Amygdala (tissue), 56 donors: ENCODE data around the gene SMPD3.
"Not testable (repeated sequence)": the region's sequence is repeated elsewhere in the genome, so short reads cannot be mapped to it uniquely, and the experiment has no call there.

Experiments used
- DNase-seq, 56 donors: peaks; one replicate each; lab custom pipeline; 2025; lab: John Stamatoyannopoulos, UW

SMPD3 gene

DNA sequence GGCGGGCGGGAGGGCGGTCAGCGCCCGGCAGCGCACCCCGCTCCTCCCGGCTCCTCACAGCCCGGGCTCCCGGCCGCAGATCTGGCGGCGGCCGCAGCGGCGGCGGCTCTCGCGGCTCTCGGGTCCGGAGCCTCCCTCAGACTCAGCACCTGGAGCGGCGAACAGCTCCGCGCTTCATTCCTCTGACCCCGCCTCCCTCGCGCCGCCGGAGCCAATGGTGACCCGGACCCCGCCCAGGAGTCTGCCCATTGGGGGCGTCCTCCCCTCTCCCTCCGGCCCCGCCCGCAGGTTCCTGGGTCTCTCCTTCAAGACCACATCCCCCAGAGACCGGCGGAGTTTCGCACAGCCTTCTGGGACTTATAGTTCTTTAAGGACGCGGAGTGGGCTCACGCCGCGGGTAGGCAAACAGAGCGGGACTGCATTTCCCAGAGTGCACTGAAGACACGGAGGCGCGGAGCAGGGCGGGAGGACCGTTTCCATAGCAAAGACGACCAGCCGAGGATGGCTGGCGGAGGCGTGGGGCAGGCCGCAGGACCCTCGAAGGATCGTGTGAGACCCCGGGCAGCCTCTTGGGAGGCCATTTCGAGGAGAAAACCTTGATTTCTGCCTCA lies at the start of gene SMPD3:
Gene SMPD3, minus strand, starts transcription at position 149 of the 611 bp plus-strand sequence. CDS start 76,327 bp downstream, outside the sequence.
- peak; percentile 78 to 100 (median 99) for DNase-seq

GRCh38 chr16:68496689-68497088 lies 48.4 kb upstream of the SMPD3 start:
- peak in 1 of 56 donors; percentile 20 for DNase-seq

DNA sequence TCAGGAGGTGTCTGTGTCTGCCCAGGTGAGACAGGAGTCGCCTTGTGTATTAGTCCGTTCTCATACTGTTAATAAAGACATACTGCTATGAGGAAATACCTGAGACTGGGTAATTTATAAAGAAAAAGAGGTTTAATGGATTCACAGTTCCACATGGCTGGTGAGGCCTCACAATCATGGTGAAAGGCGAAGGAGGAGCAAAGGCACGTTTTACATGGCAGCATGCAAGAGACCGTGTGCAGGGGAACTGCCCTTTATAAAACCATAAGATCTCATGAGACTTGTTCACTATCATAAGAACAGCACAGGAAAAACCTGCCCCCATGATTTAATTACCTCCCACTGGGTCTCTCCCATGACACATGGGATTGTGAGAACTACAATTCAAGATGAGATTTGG lies 46.0 kb upstream of the SMPD3 start:
- DNase-seq = not testable (repeated sequence)

GRCh38 chr16:68493412-68494070 lies 45.2 kb upstream of the SMPD3 start:
- no peak for DNase-seq

GRCh38 chr16:68492543-68493411 lies 44.5 kb upstream of the SMPD3 start:
- DNase-seq = no peak

GRCh38 chr16:68492151-68492542 lies 43.8 kb upstream of the SMPD3 start:
- DNase-seq = no peak

- no peak for DNase-seq
Measured at GRCh38 chr16:68491576-68491950, 43.3 kb upstream of the SMPD3 start.

DNA sequence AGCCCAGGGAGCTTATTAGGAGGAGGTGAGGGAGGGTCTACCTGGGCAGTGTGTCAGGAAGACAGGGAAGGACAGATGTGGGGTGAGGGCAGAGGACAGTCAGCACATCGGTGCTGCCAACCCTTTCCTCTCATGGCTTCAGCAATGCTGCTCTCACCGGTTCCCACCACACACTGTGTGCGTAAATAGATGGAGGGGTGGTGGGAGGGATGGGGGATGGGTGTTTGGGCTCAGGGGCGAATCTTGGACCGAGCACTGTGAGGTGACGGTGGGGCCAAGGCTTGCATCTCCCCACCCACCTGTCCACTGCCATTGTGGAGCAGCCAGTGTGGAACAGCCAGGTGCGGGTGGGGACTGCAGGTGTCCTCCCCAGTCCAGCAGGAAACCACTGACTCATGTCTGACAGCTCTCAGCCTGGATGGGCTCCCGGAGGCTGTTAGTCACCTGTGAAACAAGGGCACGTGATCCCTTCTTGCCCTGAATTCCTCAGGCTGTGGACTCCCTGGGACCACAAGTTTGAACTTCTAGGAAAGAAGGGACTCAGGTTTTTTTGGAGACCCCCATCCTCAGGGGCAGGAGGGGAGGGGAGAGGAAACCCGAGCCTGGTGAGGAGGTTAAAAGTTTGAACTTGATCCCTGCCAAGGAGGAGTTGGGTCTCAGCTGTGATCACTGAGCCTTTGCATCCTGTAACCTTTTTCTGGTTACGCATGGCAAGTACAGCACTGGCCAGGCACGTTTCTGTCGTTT lies 42.7 kb upstream of the SMPD3 start:
- DNase-seq = no peak

DNA sequence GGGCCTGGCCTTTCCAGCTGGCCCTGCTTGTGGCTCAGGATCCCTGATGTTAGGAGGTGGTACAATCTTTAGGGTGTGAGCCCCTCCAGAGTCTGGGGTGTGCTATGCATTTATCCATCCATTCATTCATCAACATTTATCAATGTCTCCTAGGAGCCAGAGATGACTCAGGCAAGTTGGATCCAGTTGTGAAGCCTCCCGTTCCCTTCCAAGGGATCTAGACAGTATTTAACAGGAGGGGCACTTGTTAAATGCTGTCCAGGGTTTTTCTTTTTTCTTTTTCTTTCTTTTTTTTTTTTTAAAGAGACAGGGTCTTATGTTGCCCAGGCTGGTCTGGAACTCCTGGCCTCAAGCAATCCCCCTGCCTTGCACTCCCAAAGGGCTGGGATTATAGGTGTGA lies 42.0 kb upstream of the SMPD3 start:
- no peak for DNase-seq

GRCh38 chr16:68488554-68488953 lies 40.2 kb upstream of the SMPD3 start:
- peak in 3 of 56 donors; percentile 6 to 22 (median 15) for DNase-seq

- DNase-seq = no peak
Measured at GRCh38 chr16:68487669-68488068, 39.4 kb upstream of the SMPD3 start.

DNA sequence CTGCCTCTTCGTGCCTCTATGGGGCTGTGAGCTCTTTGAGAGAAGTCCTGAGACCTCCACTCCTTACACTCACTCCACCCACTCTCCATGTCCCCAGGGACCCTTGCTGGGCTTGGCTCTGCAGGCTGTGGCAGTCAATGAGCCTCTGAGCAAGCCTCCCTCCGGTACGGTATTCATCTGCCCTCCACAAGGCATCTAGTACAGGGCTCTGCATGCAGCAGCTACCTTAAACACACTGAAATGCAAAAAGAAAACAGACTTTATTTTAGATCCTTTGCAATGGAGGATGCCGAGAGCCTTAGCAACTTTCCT lies 38.9 kb upstream of the SMPD3 start:
- no peak for DNase-seq

DNA sequence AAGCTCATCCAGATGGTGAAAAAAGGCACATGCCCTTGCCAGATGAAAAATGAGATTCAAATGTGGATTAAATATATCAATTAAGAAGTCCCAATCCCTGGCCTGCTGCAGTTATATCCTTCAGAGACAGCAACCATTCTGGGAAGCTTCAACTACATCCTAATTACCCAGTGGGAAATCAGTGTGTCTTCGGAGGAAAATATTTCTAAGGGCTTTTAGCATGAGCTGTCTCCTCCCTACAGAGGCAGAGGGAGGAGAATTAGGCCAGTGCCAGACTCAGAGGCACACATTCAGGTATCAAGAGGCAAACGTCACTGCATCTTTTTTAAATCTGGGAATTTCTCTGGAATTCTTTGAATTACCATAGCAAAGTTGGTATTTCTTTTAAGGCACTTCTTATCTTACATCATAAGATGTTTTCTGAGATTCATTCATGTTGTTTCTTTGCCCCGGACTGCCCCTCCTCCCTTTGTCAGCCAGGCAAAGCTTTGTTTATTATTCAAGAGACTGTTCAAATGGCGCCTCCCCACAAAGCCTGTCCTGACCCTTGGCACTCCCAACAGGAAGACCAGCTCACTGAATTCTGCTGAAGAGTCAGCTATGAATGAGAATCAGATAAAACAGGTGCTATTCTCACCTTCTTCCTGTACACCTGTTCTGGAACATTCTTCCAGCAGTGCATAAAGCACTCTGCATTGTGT lies 38.3 kb upstream of the SMPD3 start:
- DNase-seq = no peak

DNA sequence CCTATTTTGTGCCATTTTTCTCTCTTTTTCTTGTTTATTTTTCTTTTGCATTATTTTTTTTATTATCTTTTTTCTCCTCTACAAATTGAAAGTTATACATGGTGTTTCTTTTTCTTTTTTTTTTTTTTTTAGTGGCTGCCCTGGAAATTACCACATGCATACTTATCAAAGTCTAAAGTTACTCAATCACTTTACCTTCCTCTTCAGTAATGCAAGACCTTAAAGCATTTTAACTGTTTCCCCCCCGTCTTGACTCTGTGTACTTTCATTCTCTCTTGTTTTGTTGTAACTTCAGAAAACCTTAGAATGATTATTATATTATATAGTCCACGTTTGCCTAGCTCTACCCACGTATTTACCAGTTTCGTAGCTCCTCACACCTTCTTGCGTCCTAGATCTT lies 33.3 kb upstream of the SMPD3 start:
- no peak for DNase-seq

DNA sequence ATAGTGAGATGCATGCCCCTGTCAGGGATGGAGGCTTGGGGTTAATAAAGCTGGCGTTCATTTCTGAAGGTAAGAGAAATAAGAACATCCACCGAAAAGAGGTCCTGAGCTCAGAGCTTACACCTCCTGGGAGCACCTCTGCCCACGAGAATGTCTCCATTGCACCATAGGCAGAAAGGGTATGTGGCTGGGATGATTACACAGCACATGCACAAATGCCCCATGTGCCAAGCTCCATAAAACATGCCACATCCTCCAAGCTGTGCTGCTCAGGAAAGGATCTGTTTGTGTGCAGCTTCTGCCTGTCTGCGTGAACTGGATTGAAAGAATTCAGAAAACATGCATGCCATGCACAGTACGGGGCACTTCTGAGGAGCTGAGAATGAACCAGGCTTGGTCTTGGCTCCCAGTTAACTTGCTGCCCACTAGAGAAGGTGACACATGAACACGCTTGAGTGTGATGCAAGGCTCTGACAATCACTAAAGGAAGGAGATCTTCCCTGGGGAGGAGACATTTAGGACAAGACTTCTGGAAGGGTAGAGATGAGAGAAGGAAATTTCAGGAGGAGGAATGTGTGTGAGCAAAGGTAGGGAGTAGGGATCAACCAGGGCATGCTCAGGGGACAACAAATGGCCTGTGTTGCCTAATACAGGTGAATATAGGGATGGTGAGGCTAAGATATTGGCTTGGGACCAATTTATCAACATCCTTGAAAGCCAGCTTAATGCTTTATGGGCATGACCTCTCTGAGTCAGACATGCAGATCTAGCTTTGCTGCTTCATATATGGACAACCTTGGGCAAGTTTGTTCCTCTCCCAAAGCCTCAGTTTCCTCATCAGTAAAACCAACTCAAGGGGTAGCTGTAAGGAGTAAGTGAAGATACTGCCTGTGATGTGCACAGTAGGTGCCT lies 32.0 kb upstream of the SMPD3 start:
- no peak for DNase-seq

DNA sequence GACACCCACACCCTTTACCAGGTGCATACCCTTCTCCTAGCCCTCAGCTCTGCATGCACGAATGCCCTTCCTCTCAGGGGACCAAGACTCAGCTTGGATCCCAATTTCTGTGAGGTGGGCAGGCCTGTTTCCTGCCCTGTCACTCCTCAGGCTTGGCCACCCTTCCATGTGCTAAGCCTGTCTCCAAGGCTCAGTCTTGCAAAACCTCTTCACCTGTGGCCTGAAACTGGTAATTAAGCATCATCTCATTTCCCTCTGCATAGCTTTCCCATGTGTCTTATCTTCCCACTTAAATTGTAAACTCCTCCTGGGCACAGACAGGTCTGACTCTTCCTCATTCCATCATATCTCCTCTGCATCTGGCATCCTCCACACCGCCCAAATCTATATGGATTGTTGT lies 31.0 kb upstream of the SMPD3 start:
- DNase-seq = no peak

DNA sequence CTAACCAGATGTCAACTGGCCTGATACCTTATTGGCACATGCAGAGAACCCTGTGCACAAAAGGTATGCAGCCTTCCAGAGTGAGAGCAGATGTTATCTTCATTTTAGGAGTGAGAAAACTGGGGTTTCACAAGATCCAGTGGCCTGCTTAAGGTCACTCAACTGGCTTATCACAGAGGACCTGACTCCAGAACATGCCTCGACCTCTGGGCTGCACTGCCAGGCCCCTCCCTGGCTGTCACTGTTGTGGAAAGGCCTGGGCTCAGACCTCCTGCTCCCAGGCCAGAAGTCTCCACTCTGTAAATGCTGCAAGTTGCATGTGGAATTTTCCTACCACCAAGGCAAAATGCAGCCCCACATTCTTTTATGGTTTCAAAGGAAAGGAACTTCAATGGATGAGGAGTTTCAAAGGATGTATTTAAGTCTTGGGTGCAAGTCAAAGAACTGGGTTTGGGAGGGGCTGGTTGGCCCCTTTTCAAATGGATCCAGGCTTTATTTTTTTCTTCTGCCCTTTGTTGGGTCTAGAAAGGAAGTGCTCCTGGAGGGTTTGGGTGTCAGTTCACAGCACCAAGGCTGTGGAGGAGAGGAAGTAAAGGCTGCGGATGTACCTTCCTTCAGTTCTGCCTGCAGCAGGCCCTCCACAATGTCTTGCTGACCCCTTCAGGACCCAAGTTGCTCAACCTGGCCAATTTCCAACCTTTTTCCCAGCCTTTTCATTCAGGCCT lies 30.4 kb upstream of the SMPD3 start:
- DNase-seq = no peak

- DNase-seq = no peak
Measured at GRCh38 chr16:68475071-68475470, 26.8 kb upstream of the SMPD3 start.
